ENCODE measurements around the gene WDTC1. TPM values are rescaled to one million over a fixed set of nuclear protein-coding genes. Genes with fewer than 3 reads are reported as not detected.

Gene WDTC1
- total and polyA plus RNA-seq, 2 of the 8 experiments (the other 6 are each of a cell fraction or from before 2014, with no cell fraction given): 7.5 to 18.7 TPM

- Histone ChIP-seq H4K20me1 (replicated peaks in 1 of 2; ENCODE audit: control insufficient read depth in 1 of 2, insufficient read depth in 2 of 2, low read length in 2 of 2) (no peaks in the 10 kb centered on the region), H3K23me2 (ENCODE audit: low read depth, low read length) (0 out of 2 replicates have a peak, but pooled peaks cover 3% of the 10 kb centered on the region), H3K4me1 (replicated peaks in 1 of 4; ENCODE audit: control insufficient read depth in 3 of 4, insufficient read depth in 4 of 4, low read length in 3 of 4) (peaks cover 5 to 33% (median 21%) of the 10 kb centered on the region in 4 experiments), H3K4me3 (ENCODE audit: extremely low read depth in 1 of 4, insufficient read depth in 2 of 4, low read depth in 3 of 4, low read length in 4 of 4) (no peak overlapping the region), H3K27ac (ENCODE audit: low read depth, low read length) (no peak overlapping the region), H2BK12ac (ENCODE audit: low read depth, low read length) (no peak overlapping the region), H2BK120ac (replicated peaks; ENCODE audit: low read depth, low read length) (no peak overlapping the region), H3K56ac (replicated peaks; ENCODE audit: insufficient read length, low read depth, low read length) (no peak overlapping the region), H3K9ac (replicated peaks in 1 of 4; ENCODE audit: extremely low read depth in 1 of 4, low read depth in 3 of 4, low read length in 3 of 4) (no peak overlapping the region), H2AFZ (ENCODE audit: low read length) (no peak overlapping the region), H2BK5ac (ENCODE audit: low read depth, low read length) (no peak overlapping the region), H3K36me3 (ENCODE audit: control insufficient read depth in 2 of 4, insufficient read depth in 4 of 4, low read length in 3 of 4) (no peaks in the 10 kb centered on the region), H3K14ac (ENCODE audit: insufficient read length) (no peak overlapping the region), H3K27me3 (replicated peaks in 1 of 4; ENCODE audit: control insufficient read depth in 3 of 4, extremely low read depth in 1 of 4, insufficient read depth in 3 of 4, low read length in 3 of 4) (no peaks in the 10 kb centered on the region), H3K18ac (ENCODE audit: extremely low read depth, low read length) (no peak overlapping the region), H2BK15ac (ENCODE audit: low read length) (no peak overlapping the region), H3K79me2 (ENCODE audit: control insufficient read depth in 1 of 2, insufficient read depth in 2 of 2, low read length in 2 of 2) (no peaks in the 10 kb centered on the region), H3K4me2 (ENCODE audit: insufficient read depth in 1 of 2, low read depth in 2 of 2, low read length in 2 of 2) (no peak overlapping the region), H3K79me1 (ENCODE audit: low read depth, low read length) (no peaks in the 10 kb centered on the region), H4K8ac (ENCODE audit: extremely low read depth, insufficient read depth, low read length) (no peak overlapping the region), H3K9me3 (ENCODE audit: insufficient read depth in 2 of 2, low read depth in 1 of 2, low read length in 1 of 2) (no peaks in the 10 kb centered on the region), H4K91ac (replicated peaks; ENCODE audit: insufficient read length, low read length) (no peak overlapping the region), H2AK5ac (ENCODE audit: low read depth, low read length) (no peak overlapping the region), H4K5ac (ENCODE audit: insufficient read length, low read depth, low read length) (no peak overlapping the region), H3K4ac (replicated peaks; ENCODE audit: insufficient read length, low read depth, low read length) (no peak overlapping the region), H3K23ac (ENCODE audit: insufficient read length) (no peak overlapping the region), H2BK20ac (ENCODE audit: low read length) (no peak overlapping the region)
- POLR2A ChIA-PET (ENCODE audit: partially characterized antibody): interaction anchor here (1.0 to 2.5 kb wide), 3 partner anchors 48 to 506 kb away, joined by 3 to 10 read pairs (median 3); no protein-coding TSS in a partner anchor
- FAIRE-seq (no peak), DNase-seq (ENCODE audit: low read depth in 1 of 2, low spot score in 2 of 2) (no peak)
- 94% methylated on average over 2 of the region's 2 CpGs; no CpG with 5 or more reads in 1 of the 2 experiments for WGBS, 2 experiments (ENCODE audit: extremely low coverage in 1 of 2, insufficient coverage in 1 of 2, insufficient read length in 1 of 2, insufficient replicate concordance in 2 of 2, low coverage in 1 of 2, low lambda C conversion rate in 2 of 2, missing lambda C conversion rate in 1 of 2)
- CTCF ChIA-PET (ENCODE audit: partially characterized antibody): interaction anchor here (0.6 to 17.9 kb wide), 21 partner anchors 10 to 305 kb away, joined by 3 to 321 read pairs (median 52); partner anchors contain the start of genes AHDC1, CD164L2, GPR3 and MAP3K6
- TF ChIP-seq CHD2 (IDR thresholded peaks at IDR 0.05; ENCODE audit: low read length) (no peak), MAFK (IDR thresholded peaks at IDR 0.05; ENCODE audit: low read depth, low read length) (no peak), EGR1 (IDR thresholded peaks at IDR 0.05; ENCODE audit: borderline replicate concordance, low read depth, low read length) (no peak), SP2 (IDR thresholded peaks at IDR 0.05; ENCODE audit: low read length) (no peak), SIN3A (conservative IDR thresholded peaks at IDR 0.05 in 1 of 2, IDR thresholded peaks at IDR 0.05 in 1 of 2; ENCODE audit: low read depth in 1 of 2, low read length in 2 of 2) (no peak), RFX5 (IDR thresholded peaks at IDR 0.05; ENCODE audit: borderline replicate concordance, low read depth, low read length) (no peak), ASH2L (IDR thresholded peaks at IDR 0.05; ENCODE audit: low read length) (no peak), TCF12 (IDR thresholded peaks at IDR 0.05; ENCODE audit: low read depth, low read length) (no peak), KDM4A (IDR thresholded peaks at IDR 0.05; ENCODE audit: low read depth, low read length, severe bottlenecking) (no peak), TEAD4 (IDR thresholded peaks at IDR 0.05; ENCODE audit: low read depth, low read length) (no peak), PHF8 (conservative IDR thresholded peaks at IDR 0.05; ENCODE audit: low read depth, low read length) (no peak), NRF1 (IDR thresholded peaks at IDR 0.05; ENCODE audit: low read depth, low read length) (no peak), KDM5A (IDR thresholded peaks at IDR 0.05; ENCODE audit: low read length) (no peak), HDAC2 (IDR thresholded peaks at IDR 0.05; ENCODE audit: borderline replicate concordance in 1 of 2, low read depth in 2 of 2, low read length in 2 of 2) (no peak)
These were observed 68.2 kb downstream of the WDTC1 start for GRCh38 chr1:27302612-27303011.
